ENCODE results near the gene MAT1A.

DNA sequence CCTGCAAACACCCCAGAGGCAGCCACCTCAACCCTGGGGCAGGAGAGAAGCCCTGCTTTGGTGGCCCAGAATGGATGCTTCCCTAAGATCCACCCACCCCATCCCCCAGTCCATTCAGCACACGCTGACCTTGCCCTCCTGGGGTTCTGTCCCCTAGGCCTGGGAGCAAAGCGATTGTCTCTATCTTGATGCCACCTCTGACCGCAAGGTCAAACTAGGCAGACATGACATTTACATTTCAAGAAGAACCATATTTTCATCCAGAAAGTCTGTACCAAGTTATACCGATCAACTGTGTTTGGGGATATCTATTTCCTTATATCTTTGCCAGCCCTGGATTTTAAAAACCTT is 23.0 kb downstream of the MAT1A start:
- TF ChIP-seq EZH2phosphoT487 (IDR thresholded peaks at IDR 0.05; ENCODE audit: insufficient read depth, low read depth) = no peak
- no peak for TF ChIP-seq EZH2 (IDR thresholded peaks at IDR 0.05; ENCODE audit: insufficient read depth, poor library complexity, severe bottlenecking)
